NCI-H2107 (cell line): ENCODE results near the gene MET.

ENCODE experiments used
- DNase-seq: peaks from one replicate; lab custom pipeline; 2025; lab: John Stamatoyannopoulos, UW

The MET gene

GRCh38 chr7:116783666-116784318 lies 111.8 kb downstream of the MET start:
- no peak for DNase-seq

- DNase-seq, result no peak
Observed at GRCh38 chr7:116784647-116785046, 112.7 kb downstream of the MET start.

- DNase-seq, result no peak
Observed at GRCh38 chr7:116785843-116786242, 113.8 kb downstream of the MET start.

GRCh38 chr7:116786791-116787443 lies 114.9 kb downstream of the MET start:
- DNase-seq, result no peak

- DNase-seq, result no peak
Observed at GRCh38 chr7:116787881-116788280, 115.9 kb downstream of the MET start.

- no peak for DNase-seq
Observed at GRCh38 chr7:116788572-116789197, 116.7 kb downstream of the MET start.

- DNase-seq, result no peak
Observed at GRCh38 chr7:116790025-116790424, 118.0 kb downstream of the MET start.

GRCh38 chr7:116792813-116793212 lies 120.8 kb downstream of the MET start:
- no peak for DNase-seq

GRCh38 chr7:116793795-116794340 lies 121.9 kb downstream of the MET start:
- no peak for DNase-seq

GRCh38 chr7:116796471-116796870 lies 124.5 kb downstream of the MET start:
- DNase-seq, result no peak

- no peak for DNase-seq
Observed at GRCh38 chr7:116797612-116798011, 125.6 kb downstream of the MET start.

GRCh38 chr7:116798232-116798631 lies 126.2 kb downstream of the MET start:
- no peak for DNase-seq

- DNase-seq, result no peak
Observed at GRCh38 chr7:116799916-116800315, 127.9 kb downstream of the MET start.

- DNase-seq, result no peak
Observed at GRCh38 chr7:116800594-116800993, 128.6 kb downstream of the MET start.

GRCh38 chr7:116801092-116801710 lies 129.2 kb downstream of the MET start:
- no peak for DNase-seq

GRCh38 chr7:116802144-116802745 lies 130.2 kb downstream of the MET start:
- no peak for DNase-seq

GRCh38 chr7:116802746-116803152 lies 130.8 kb downstream of the MET start:
- DNase-seq, result no peak

GRCh38 chr7:116804471-116804870 lies 132.5 kb downstream of the MET start:
- DNase-seq, result no peak

GRCh38 chr7:116805100-116805544 lies 133.1 kb downstream of the MET start:
- peak; percentile 26 for DNase-seq

- no peak for DNase-seq
Observed at GRCh38 chr7:116806046-116806944, 134.3 kb downstream of the MET start.

- no peak for DNase-seq
Observed at GRCh38 chr7:116807011-116807560, 135.1 kb downstream of the MET start.
